Upper lobe of right lung (tissue), 1 donor: ENCODE results near the gene ETV1. TPM values are rescaled to one million over a fixed set of nuclear protein-coding genes. Genes with fewer than 3 reads are reported as not detected.

Experiments used
- ATAC-seq: fragments of 200-7000 bp; cut with Tn5 transposase; one replicate; pipeline ENCODE4 v1.9.1; 2020; ENCODE audit warnings: mild to moderate bottlenecking, moderate library complexity
- DNase-seq: peaks from one replicate; pipeline ENCODE4 v3.0.0-alpha.2; 2020
- H3K27ac ChIP-seq: fragments of 200-600 bp; one replicate; pipeline ENCODE4 v1.8.0; 2022
- H3K27me3 ChIP-seq: fragments of 200-600 bp; one replicate; pipeline ENCODE4 v1.8.0; 2022; ENCODE audit warnings: mild to moderate bottlenecking
- H3K36me3 ChIP-seq: fragments of 200-600 bp; one replicate; pipeline ENCODE4 v1.8.0; 2022
- H3K4me1 ChIP-seq: fragments of 200-600 bp; one replicate; pipeline ENCODE4 v1.8.0; 2022
- H3K4me3 ChIP-seq: fragments of 200-600 bp; one replicate; pipeline ENCODE4 v1.8.0; 2022; ENCODE audit warnings: mild to moderate bottlenecking
- H3K9me3 ChIP-seq: fragments of 200-600 bp; one replicate; pipeline ENCODE4 v1.8.0; 2022
- intact Hi-C: fragments of 100-400 bp; cut with DNase I; formaldehyde crosslinking; loops from one replicate; pipeline ENCODE4 v1.11.0; 2022
- total RNA-seq: library from RNA; stranded (reverse); fragmentation: NEBNext Ultra II Directional; extraction: Animal tissue kit (Norgen Biotek cat#: 25700); gene quantifications from one replicate; pipeline ENCODE4 v1.2.1, GENCODE V29; 2021
- TF ChIP-seq, protein P1 (sequence below): fragments of 200-600 bp; IDR thresholded peaks from one replicate; pipeline ENCODE4 v1.8.0; 2022; ENCODE audit warnings: antibody characterized with exemption
- donor health status: DM: no; HTN: yes; CAD: no; lungs with severe emphysema.

The ETV1 gene
- total RNA-seq, 1 donor from 2014 or later, result 110 TPM

DNA sequence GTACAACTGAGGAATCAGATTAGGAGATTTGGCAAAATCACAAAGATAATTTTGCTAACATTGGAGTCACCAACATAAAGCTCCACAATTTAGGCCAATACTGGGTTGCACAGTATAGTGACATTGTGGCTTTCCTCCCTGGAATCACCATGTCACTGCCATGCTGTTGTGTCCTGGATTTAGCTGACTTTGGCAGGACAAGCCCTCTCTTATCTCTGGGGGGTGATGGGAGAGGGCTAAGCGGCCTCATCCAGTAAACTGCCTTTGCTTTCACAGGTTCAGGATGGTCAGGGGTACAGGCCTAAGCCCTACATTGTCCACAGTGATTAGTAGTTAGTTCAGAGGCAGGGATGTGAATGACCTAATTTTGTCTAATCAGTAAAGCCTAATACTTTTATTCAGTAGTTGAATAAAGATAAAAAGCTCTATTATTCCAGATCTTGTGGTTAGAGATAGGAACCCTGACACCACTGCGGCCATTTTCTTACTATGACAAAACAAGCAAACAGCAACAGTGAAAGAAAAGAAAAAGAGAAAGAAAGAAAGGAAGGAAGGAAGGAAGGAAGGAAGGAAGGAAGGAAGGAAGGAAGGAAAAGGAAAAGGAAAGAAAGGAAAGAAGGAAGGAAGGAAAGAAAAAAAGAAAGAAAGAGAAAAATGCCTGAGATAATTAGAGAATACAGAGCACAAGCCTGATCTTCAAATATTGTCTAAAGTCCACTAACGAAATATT lies 140.1 kb downstream of the ETV1 start:
- ATAC-seq (no peak), DNase-seq (no peak)
- H3K27ac ChIP-seq, result peak overlapping the region; percentile 60
- no peaks in the 10 kb centered on the region for H3K4me1 ChIP-seq
- no peaks in the 10 kb centered on the region for H3K9me3 ChIP-seq
- TF ChIP-seq, protein P1, sequence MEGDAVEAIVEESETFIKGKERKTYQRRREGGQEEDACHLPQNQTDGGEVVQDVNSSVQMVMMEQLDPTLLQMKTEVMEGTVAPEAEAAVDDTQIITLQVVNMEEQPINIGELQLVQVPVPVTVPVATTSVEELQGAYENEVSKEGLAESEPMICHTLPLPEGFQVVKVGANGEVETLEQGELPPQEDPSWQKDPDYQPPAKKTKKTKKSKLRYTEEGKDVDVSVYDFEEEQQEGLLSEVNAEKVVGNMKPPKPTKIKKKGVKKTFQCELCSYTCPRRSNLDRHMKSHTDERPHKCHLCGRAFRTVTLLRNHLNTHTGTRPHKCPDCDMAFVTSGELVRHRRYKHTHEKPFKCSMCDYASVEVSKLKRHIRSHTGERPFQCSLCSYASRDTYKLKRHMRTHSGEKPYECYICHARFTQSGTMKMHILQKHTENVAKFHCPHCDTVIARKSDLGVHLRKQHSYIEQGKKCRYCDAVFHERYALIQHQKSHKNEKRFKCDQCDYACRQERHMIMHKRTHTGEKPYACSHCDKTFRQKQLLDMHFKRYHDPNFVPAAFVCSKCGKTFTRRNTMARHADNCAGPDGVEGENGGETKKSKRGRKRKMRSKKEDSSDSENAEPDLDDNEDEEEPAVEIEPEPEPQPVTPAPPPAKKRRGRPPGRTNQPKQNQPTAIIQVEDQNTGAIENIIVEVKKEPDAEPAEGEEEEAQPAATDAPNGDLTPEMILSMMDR, result no peak
- no peak overlapping the region for H3K4me3 ChIP-seq
- intact Hi-C loops, result no loop called here
- no peaks in the 10 kb centered on the region for H3K27me3 ChIP-seq
- H3K36me3 ChIP-seq, result no peaks in the 10 kb centered on the region

DNA sequence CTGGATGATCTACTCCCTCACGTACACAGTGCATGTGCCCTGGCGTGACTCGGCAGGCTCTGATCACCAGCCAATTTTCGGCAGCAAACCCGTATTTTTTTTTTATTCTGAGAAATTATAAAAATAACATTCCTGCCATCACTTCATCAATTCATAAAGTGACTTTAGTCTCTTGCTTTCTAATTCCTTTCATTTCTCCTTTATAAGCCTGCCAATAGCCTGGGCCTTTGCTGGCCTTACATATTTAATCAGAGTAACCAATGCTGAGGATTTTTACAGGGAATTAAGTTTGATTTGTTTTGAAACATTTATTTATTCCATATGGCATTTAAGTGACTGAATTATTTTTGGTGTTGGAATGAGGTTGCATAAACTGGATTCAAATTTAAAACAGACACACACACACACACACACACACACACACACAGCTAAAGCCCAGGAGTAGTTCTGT lies 140.8 kb downstream of the ETV1 start:
- no peak overlapping the region for H3K27ac ChIP-seq
- H3K27me3 ChIP-seq, result no peaks in the 10 kb centered on the region
- ATAC-seq, result no peak
- TF ChIP-seq, protein P1, result no peak
- no peaks in the 10 kb centered on the region for H3K4me1 ChIP-seq
- no peak overlapping the region for H3K4me3 ChIP-seq
- DNase-seq, result no peak
- intact Hi-C loops, result no loop called here
- no peaks in the 10 kb centered on the region for H3K9me3 ChIP-seq
- H3K36me3 ChIP-seq, result no peaks in the 10 kb centered on the region

DNA sequence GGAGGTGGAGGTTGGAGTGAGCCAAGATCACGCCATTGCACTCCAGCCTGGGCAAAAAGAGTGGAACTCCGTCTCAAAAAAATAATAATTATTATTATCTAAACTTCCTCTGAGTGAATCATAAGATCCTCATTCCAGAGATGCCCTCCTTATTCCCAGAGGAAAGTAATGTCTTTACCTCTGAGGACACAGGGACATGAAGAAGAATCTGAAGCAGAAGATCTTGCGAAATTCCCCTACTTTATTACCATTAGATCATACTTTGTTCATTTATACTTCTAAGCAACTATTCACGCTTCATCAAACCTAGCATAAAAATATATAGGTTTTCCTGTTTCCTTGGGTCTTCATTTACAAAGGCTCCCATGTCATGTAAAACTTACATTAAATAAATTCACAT lies 143.1 kb downstream of the ETV1 start:
- Histone ChIP-seq H3K4me3 (no peak overlapping the region), H3K9me3 (no peaks in the 10 kb centered on the region), H3K27ac (no peak overlapping the region), H3K27me3 (no peaks in the 10 kb centered on the region), H3K4me1 (no peaks in the 10 kb centered on the region), H3K36me3 (no peaks in the 10 kb centered on the region)
- TF ChIP-seq, protein P1, result no peak
- DNase-seq, result no peak
- intact Hi-C loops, result no loop called here
- ATAC-seq, result no peak

DNA sequence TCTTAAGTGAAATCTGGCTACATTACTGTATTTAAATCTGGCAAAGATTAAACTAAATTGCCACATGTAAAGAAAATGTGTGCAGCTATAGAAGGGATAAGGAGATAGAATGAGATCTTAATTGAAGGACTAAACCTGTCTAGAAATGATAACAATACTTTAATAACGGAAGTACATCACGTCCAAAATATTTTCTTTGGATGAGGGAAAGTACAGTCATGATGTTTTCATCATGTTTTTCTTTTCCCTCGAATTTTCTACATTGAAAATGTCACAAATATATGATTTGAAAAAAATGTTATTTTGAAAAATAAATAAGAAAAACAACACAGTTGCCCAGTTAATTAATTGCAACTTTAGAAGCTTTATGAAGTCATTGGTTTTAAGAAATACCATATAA lies 143.9 kb downstream of the ETV1 start:
- no peaks in the 10 kb centered on the region for H3K36me3 ChIP-seq
- no peak for ATAC-seq

DNA sequence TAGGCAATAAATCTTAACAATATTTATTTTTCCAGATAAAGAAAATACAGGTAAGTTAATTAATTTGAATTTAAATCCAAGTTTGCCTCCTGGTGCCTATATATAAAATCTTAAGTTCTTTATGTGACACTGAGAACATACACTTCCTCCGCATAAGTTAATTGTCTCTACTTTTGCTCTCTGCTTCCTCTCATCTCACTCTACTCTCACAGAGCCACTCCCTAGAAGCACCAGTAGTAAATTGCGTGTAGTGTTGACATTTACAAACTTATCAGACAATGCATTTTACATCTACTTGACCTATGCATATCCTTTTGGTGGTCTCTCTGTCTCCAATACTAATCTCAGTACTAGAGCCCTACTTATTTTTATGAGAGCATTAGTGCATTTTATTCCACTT lies 144.5 kb downstream of the ETV1 start:
- H3K9me3 ChIP-seq, result no peaks in the 10 kb centered on the region
- no peak for ATAC-seq
- no peak for DNase-seq
- no peak overlapping the region for H3K4me3 ChIP-seq
- no peak overlapping the region for H3K27ac ChIP-seq
- TF ChIP-seq, protein P1, result no peak
- no peaks in the 10 kb centered on the region for H3K36me3 ChIP-seq
- H3K4me1 ChIP-seq, result no peaks in the 10 kb centered on the region
- H3K27me3 ChIP-seq, result no peaks in the 10 kb centered on the region
- intact Hi-C loops, result no loop called here

More for the DNA sequence above, 143.9 kb downstream of the ETV1 start:
- H3K4me3 ChIP-seq, result no peak overlapping the region
- DNase-seq, result no peak
- intact Hi-C loops, result no loop called here
- no peaks in the 10 kb centered on the region for H3K9me3 ChIP-seq
- TF ChIP-seq, protein P1, result no peak
- H3K27ac ChIP-seq, result no peak overlapping the region
- H3K4me1 ChIP-seq, result no peaks in the 10 kb centered on the region
- H3K27me3 ChIP-seq, result no peaks in the 10 kb centered on the region
